ENCODE measurements around the gene FNTB. TPM values are rescaled to one million over a fixed set of nuclear protein-coding genes. Genes with fewer than 3 reads are reported as not detected.

FNTB gene
- total and polyA plus RNA-seq, 9 of the 15 experiments (the other 6 are each of a cell fraction or from before 2014, with no cell fraction given) = 6.9 to 23.2 (median 12.2) TPM

DNA sequence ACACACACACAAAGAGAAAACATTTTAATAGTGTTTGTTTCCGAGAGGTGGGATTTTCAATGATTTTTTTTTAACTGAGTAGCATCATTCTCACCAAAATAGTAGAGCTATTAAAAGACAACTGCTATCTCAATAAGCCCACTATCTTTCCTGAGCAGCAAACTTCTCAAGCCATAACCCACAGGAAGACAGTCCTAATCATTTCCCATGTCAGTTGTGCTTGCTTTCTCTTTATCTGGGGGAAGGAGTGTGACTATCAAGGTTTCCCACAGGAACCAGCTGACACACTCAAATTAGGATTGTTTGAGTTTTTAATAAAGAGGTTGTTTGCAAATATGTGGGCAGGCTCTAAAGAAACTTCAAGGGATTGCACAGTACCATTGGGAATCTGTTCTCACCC is 120.5 kb downstream of the FNTB start (continued):
- TF ChIP-seq, protein P1, sequence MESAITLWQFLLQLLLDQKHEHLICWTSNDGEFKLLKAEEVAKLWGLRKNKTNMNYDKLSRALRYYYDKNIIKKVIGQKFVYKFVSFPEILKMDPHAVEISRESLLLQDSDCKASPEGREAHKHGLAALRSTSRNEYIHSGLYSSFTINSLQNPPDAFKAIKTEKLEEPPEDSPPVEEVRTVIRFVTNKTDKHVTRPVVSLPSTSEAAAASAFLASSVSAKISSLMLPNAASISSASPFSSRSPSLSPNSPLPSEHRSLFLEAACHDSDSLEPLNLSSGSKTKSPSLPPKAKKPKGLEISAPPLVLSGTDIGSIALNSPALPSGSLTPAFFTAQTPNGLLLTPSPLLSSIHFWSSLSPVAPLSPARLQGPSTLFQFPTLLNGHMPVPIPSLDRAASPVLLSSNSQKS (CRISPR knock-in tag; IDR thresholded peaks at IDR 0.05) = no peak
- TF ChIP-seq, protein P2, sequence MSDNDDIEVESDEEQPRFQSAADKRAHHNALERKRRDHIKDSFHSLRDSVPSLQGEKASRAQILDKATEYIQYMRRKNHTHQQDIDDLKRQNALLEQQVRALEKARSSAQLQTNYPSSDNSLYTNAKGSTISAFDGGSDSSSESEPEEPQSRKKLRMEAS (CRISPR knock-in tag; IDR thresholded peaks at IDR 0.05) = no peak
- TF ChIP-seq ARID1B (IDR thresholded peaks at IDR 0.05) (peak; percentile 93), ZFPM2 (CRISPR knock-in tag; IDR thresholded peaks at IDR 0.05) (no peak), SRF (CRISPR knock-in tag; IDR thresholded peaks at IDR 0.05) (no peak), KDM1A (IDR thresholded peaks at IDR 0.05) (peak; percentile 74 to 75), NR2C1 (IDR thresholded peaks at IDR 0.05) (no peak), NR2C1 (tag; IDR thresholded peaks at IDR 0.05) (peak; percentile 57; the same call in 1 of the 2 replicates), ARID2 (IDR thresholded peaks at IDR 0.05) (no peak), CTCFL (IDR thresholded peaks at IDR 0.05; ENCODE audit: borderline replicate concordance, insufficient read depth, low read depth, low read length, poor library complexity, severe bottlenecking) (no peak), C11orf30 (IDR thresholded peaks at IDR 0.05; ENCODE audit: low read depth) (peak; percentile 18; the same call in 1 of the 2 replicates), THAP12 (CRISPR knock-in tag; IDR thresholded peaks at IDR 0.05) (no peak), SNIP1 (IDR thresholded peaks at IDR 0.05; ENCODE audit: low read depth) (no peak), STAT5A (IDR thresholded peaks at IDR 0.05; ENCODE audit: borderline replicate concordance, low read length) (peak; percentile 67; the same call in 1 of the 2 replicates), MAFG (tag; conservative IDR thresholded peaks at IDR 0.05) (0 out of 2 replicates have a peak, but pooled peaks have one; percentile 18), ZNF3 (CRISPR knock-in tag; IDR thresholded peaks at IDR 0.05) (no peak), SAFB (IDR thresholded peaks at IDR 0.05; ENCODE audit: borderline replicate concordance, low read depth, low read length) (no peak), ZNF175 (CRISPR knock-in tag; IDR thresholded peaks at IDR 0.05; ENCODE audit: low read depth) (no peak), DPF2 (IDR thresholded peaks at IDR 0.05) (peak; percentile 85), ZNF324 (CRISPR knock-in tag; IDR thresholded peaks at IDR 0.05) (no peak), FOXK2 (conservative IDR thresholded peaks at IDR 0.05 in 1 of 2, IDR thresholded peaks at IDR 0.05 in 1 of 2; ENCODE audit: low read depth in 2 of 2) (no peak), TEAD4 (IDR thresholded peaks at IDR 0.05; ENCODE audit: low read length) (peak; percentile 91), TEAD4 (CRISPR knock-in tag; IDR thresholded peaks at IDR 0.05; ENCODE audit: borderline replicate concordance) (no peak), GATA2 (CRISPR knock-in tag; IDR thresholded peaks at IDR 0.05) (peak; percentile 56; the same call in 1 of the 2 replicates)

Data from K562 (cell line).